Measurements from ENCODE around the gene MDFIC. TPM values are rescaled to one million over a fixed set of nuclear protein-coding genes. Genes with fewer than 3 reads are reported as not detected.
A peak's percentile ranks its signal among the peaks of the same experiment; 100 is the strongest.

MDFIC gene
- total and polyA plus RNA-seq, 3 experiments from 2014 or later = 125 to 135 (median 131) TPM

DNA sequence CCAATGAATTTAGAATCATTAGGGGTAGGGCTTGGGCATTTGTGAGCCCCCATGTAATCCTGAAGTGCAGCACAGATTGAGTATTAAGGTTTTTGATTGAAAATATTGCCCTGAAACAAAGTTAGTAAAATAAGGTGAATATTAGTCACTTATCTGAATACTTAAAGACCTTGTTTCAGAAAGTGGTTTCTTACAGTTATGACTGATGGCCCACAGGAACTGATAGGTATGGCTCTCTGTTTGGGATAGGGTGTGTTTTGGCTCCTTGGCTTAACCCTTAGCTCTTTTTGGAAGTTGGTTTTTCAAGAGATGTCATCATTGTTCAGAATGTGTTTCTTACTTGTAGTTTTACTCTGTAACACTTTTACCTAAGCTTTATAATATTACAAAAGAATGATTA is 34.8 kb downstream of the MDFIC start:
- POLR2A ChIA-PET = interaction anchor here (1.4 kb wide), 1 partner anchor 33 kb away, joined by 3 read pairs; no protein-coding TSS in a partner anchor
- H3K27ac ChIP-seq (ENCODE audit: low read depth, low read length) = no peak overlapping the region

DNA sequence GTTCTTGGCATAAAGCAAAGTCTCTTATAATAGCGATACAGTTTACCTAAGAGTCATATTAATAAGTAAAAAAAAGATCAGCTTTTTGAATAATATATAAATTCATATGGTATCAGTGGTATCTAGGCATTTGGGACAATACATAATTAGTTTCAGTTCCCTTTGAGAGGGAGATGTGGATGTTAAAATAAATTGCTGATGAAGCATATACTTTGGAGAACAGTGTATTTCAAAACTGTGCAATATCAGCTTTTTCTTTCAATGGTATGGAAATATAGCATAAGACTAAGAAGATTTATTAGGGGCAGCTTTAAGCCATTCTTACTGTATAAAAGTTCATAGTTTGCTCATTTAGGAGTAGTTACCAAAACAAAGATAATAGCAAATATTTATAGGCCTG is 35.5 kb downstream of the MDFIC start:
- H3K36me3 Mint-ChIP-seq = peaks cover 0 to 32% (median 15%) of the 10 kb centered on the region in 3 donors
- H3K36me3 ChIP-seq (ENCODE audit: insufficient read depth, low read length) = no peaks in the 10 kb centered on the region
- H3K4me1 Mint-ChIP-seq = peaks cover 71 to 89% (median 87%) of the 10 kb centered on the region in 3 donors
- ChIA-PET CTCF (no interaction called here), POLR2A (interaction anchor here (1.4 kb wide), 1 partner anchor 34 kb away, joined by 3 read pairs; no protein-coding TSS in a partner anchor)
- H3K4me1 ChIP-seq (ENCODE audit: insufficient read depth, low read length) = peaks cover 26% of the 10 kb centered on the region
- peak overlapping the region in 1 of 8 donors; percentile 35 for H3K27ac Mint-ChIP-seq
- H3K4me3 Mint-ChIP-seq = no peak overlapping the region
- DNase-seq = no peak
- no peaks in the 10 kb centered on the region for H3K27me3 Mint-ChIP-seq
- no peaks in the 10 kb centered on the region for H3K9me3 Mint-ChIP-seq
- H3K4me3 ChIP-seq (ENCODE audit: low read length) = no peak overlapping the region
- no peaks in the 10 kb centered on the region for H3K9me3 ChIP-seq (ENCODE audit: low read length)
- no peaks in the 10 kb centered on the region for H3K27me3 ChIP-seq (ENCODE audit: insufficient read depth, low read length, poor library complexity, severe bottlenecking)
- H3K27ac ChIP-seq (ENCODE audit: low read depth, low read length) = no peak overlapping the region

More for the DNA sequence above, 34.8 kb downstream of the MDFIC start:
- Mint-ChIP-seq H3K4me1 (peaks cover 70 to 86% (median 84%) of the 10 kb centered on the region in 3 donors), H3K9me3 (no peaks in the 10 kb centered on the region), H3K27ac (peak overlapping the region in 4 of 8 donors; percentile 54 to 72 (median 56)), H3K36me3 (peaks cover 0 to 30% (median 15%) of the 10 kb centered on the region in 3 donors), H3K4me3 (no peak overlapping the region), H3K27me3 (no peaks in the 10 kb centered on the region)
- Histone ChIP-seq H3K27me3 (ENCODE audit: insufficient read depth, low read length, poor library complexity, severe bottlenecking) (no peaks in the 10 kb centered on the region), H3K4me3 (ENCODE audit: low read length) (no peak overlapping the region), H3K4me1 (ENCODE audit: insufficient read depth, low read length) (peaks cover 19% of the 10 kb centered on the region), H3K9me3 (ENCODE audit: low read length) (no peaks in the 10 kb centered on the region), H3K36me3 (ENCODE audit: insufficient read depth, low read length) (no peaks in the 10 kb centered on the region)
- CTCF ChIA-PET = no interaction called here
- DNase-seq = no peak

DNA sequence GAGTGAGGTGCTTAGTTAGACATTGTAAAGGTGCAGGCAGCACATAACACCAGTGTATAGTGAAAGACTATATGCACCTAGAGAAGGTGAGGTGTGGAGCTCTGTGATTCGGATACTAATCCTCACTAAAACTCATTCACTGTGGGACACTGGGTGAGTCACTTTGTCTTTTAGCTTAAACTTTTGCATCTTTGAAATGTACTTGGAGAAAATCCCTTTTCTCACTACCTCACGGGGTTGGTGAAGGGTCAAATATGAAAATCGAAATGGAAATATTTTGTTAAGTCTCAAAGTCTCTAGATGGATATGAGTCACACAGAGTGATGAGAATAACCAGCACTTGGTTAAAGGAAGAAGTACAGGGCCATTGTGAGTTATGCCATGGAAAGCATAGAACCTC is 38.0 kb downstream of the MDFIC start:
- H3K36me3 ChIP-seq (ENCODE audit: insufficient read depth, low read length) = no peaks in the 10 kb centered on the region
- H3K4me1 Mint-ChIP-seq = peaks cover 73 to 94% (median 92%) of the 10 kb centered on the region in 3 donors
- no peaks in the 10 kb centered on the region for H3K9me3 ChIP-seq (ENCODE audit: low read length)
- H3K27me3 Mint-ChIP-seq = no peaks in the 10 kb centered on the region
- no peak overlapping the region for H3K27ac ChIP-seq (ENCODE audit: low read depth, low read length)
- ChIA-PET CTCF (no interaction called here), POLR2A (no interaction called here)
- H3K36me3 Mint-ChIP-seq = peaks cover 0 to 29% (median 14%) of the 10 kb centered on the region in 3 donors
- no peak for DNase-seq
- peaks cover 37% of the 10 kb centered on the region for H3K4me1 ChIP-seq (ENCODE audit: insufficient read depth, low read length)
- H3K27ac Mint-ChIP-seq = peak overlapping the region in 6 of 8 donors; percentile 17 to 74 (median 34)
- no peaks in the 10 kb centered on the region for H3K9me3 Mint-ChIP-seq
- peak overlapping the region in 2 of 7 donors; percentile 23 to 37 for H3K4me3 Mint-ChIP-seq
- H3K4me3 ChIP-seq (ENCODE audit: low read length) = no peak overlapping the region
- no peaks in the 10 kb centered on the region for H3K27me3 ChIP-seq (ENCODE audit: insufficient read depth, low read length, poor library complexity, severe bottlenecking)

DNA sequence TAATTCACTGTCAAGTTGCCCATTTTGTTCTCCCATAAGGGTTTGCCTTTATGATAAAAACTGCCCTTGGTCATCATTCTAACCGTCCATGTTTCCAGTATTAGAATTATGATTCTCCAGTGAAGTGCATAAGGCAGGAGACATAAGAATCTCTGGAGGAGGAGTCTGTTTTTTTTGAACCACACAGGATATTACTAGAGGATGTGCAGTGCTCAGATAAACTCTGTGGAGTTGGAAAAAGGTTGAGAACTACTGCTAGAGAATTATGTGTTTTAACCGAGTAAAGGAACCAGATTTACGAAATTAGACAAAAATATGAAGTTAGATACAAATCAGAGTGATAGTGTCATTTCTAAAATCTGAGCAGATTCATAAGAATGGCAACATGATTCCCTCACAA is 40.5 kb downstream of the MDFIC start:
- Histone ChIP-seq H3K27ac (ENCODE audit: low read depth, low read length) (no peak overlapping the region), H3K4me1 (ENCODE audit: insufficient read depth, low read length) (peaks cover 41% of the 10 kb centered on the region), H3K4me3 (ENCODE audit: low read length) (no peak overlapping the region), H3K9me3 (ENCODE audit: low read length) (no peaks in the 10 kb centered on the region), H3K36me3 (ENCODE audit: insufficient read depth, low read length) (no peaks in the 10 kb centered on the region), H3K27me3 (ENCODE audit: insufficient read depth, low read length, poor library complexity, severe bottlenecking) (no peaks in the 10 kb centered on the region)
- H3K36me3 Mint-ChIP-seq = peaks cover 0 to 29% (median 15%) of the 10 kb centered on the region in 3 donors
- H3K27me3 Mint-ChIP-seq = no peaks in the 10 kb centered on the region
- ChIA-PET POLR2A (no interaction called here), CTCF (no interaction called here)
- peak overlapping the region in 4 of 7 donors; percentile 4 to 45 (median 16) for H3K4me3 Mint-ChIP-seq
- peaks cover 74 to 95% (median 92%) of the 10 kb centered on the region in 3 donors for H3K4me1 Mint-ChIP-seq
- no peaks in the 10 kb centered on the region for H3K9me3 Mint-ChIP-seq
- H3K27ac Mint-ChIP-seq = peak overlapping the region in 3 of 8 donors; percentile 22 to 51 (median 46)
- DNase-seq = no peak

DNA sequence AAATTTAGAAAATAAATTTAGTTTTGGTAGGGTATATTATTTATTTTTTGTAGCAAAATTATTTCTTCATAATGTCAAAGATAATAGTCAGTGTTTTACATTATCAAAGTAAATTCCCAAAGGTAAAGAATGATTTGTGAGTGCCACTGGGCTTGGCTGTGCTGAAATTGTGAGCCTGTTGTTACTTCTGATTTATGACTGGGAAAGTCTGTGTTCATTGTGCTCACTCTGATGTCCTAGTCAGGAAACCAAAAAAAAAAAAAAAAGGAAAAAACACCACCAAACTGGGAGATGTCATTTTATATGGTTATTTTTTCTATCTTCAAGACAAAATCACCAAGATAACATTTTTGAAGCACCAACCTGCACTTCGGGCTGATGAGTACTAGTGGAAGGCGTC is 44.3 kb downstream of the MDFIC start:
- Mint-ChIP-seq H3K27me3 (no peaks in the 10 kb centered on the region), H3K36me3 (peaks cover 0 to 23% (median 12%) of the 10 kb centered on the region in 3 donors), H3K4me3 (peak overlapping the region in 1 of 7 donors; percentile 6), H3K9me3 (no peaks in the 10 kb centered on the region), H3K4me1 (peaks cover 79 to 97% (median 95%) of the 10 kb centered on the region in 3 donors), H3K27ac (peak overlapping the region in 3 of 8 donors; percentile 4 to 82 (median 66))
- no peak overlapping the region for H3K4me3 ChIP-seq (ENCODE audit: low read length)
- CTCF ChIA-PET = no interaction called here
- no peak overlapping the region for H3K27ac ChIP-seq (ENCODE audit: low read depth, low read length)
- DNase-seq = no peak
- no peaks in the 10 kb centered on the region for H3K36me3 ChIP-seq (ENCODE audit: insufficient read depth, low read length)
- peaks cover 60% of the 10 kb centered on the region for H3K4me1 ChIP-seq (ENCODE audit: insufficient read depth, low read length)
- H3K27me3 ChIP-seq (ENCODE audit: insufficient read depth, low read length, poor library complexity, severe bottlenecking) = no peaks in the 10 kb centered on the region
- POLR2A ChIA-PET = no interaction called here
- H3K9me3 ChIP-seq (ENCODE audit: low read length) = no peaks in the 10 kb centered on the region

DNA sequence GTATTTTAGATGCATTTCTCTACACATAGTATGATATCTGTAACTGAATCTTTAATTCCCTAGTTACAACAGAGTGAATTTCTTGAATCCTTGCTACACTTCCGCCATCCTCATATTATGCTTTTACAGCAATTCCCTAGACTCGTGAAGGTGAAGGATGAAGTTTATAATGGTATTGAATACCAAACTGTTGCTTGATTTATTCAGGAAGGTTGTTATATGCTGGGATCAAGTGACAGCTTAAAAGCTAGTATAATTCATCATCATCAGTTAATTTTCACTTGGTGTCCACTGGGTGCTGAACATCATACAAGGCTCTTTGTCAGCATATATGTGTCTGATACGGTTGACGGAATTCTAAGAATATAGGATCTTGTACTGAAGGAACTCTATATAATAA is 47.2 kb downstream of the MDFIC start:
- ChIA-PET CTCF (no interaction called here), POLR2A (no interaction called here)
- Mint-ChIP-seq H3K36me3 (peaks cover 0 to 19% (median 10%) of the 10 kb centered on the region in 3 donors), H3K4me1 (peaks cover 84 to 97% (median 96%) of the 10 kb centered on the region in 3 donors), H3K27me3 (no peaks in the 10 kb centered on the region), H3K4me3 (no peak overlapping the region), H3K9me3 (no peaks in the 10 kb centered on the region), H3K27ac (peak overlapping the region in 1 of 8 donors; percentile 7)
- H3K27me3 ChIP-seq (ENCODE audit: insufficient read depth, low read length, poor library complexity, severe bottlenecking) = no peaks in the 10 kb centered on the region
- H3K4me3 ChIP-seq (ENCODE audit: low read length) = no peak overlapping the region
- H3K4me1 ChIP-seq (ENCODE audit: insufficient read depth, low read length) = peaks cover 59% of the 10 kb centered on the region
- no peak overlapping the region for H3K27ac ChIP-seq (ENCODE audit: low read depth, low read length)
- no peak for DNase-seq
- H3K36me3 ChIP-seq (ENCODE audit: insufficient read depth, low read length) = no peaks in the 10 kb centered on the region
- no peaks in the 10 kb centered on the region for H3K9me3 ChIP-seq (ENCODE audit: low read length)

DNA sequence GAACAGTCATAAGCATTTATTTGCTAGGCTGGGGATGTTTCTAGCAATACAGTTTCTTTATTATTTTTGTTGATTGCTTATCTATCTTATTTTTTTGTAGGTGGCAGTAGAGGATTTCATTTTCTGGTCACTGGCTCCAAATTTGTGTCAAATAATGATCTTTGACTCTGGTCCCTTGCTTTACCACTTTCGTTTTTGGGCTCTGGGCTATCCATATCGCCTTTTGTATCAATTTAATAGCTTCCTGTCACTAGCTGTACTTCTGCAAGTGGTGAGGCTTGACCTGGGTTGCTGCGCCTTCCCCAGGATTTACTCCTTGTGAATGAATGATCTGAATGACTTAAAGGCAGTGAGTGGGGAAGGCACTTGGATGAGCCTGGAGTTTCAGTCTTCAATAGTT is 48.4 kb downstream of the MDFIC start:
- no peak overlapping the region for H3K4me3 ChIP-seq (ENCODE audit: low read length)
- peaks cover 63% of the 10 kb centered on the region for H3K4me1 ChIP-seq (ENCODE audit: insufficient read depth, low read length)
- H3K27me3 ChIP-seq (ENCODE audit: insufficient read depth, low read length, poor library complexity, severe bottlenecking) = no peaks in the 10 kb centered on the region
- ChIA-PET CTCF (interaction anchor here (1.1 to 1.2 kb wide), 2 partner anchors 23 to 247 kb away, joined by 3 to 4 read pairs; no protein-coding TSS in a partner anchor), POLR2A (no interaction called here)
- H3K4me1 Mint-ChIP-seq = peaks cover 87 to 100% (median 98%) of the 10 kb centered on the region in 3 donors
- peak overlapping the region; percentile 3 to 85 (median 67) for H3K4me3 Mint-ChIP-seq
- no peaks in the 10 kb centered on the region for H3K9me3 Mint-ChIP-seq
- peak overlapping the region in 7 of 8 donors; percentile 4 to 81 (median 65) for H3K27ac Mint-ChIP-seq
- no peak for DNase-seq
- no peaks in the 10 kb centered on the region for H3K36me3 ChIP-seq (ENCODE audit: insufficient read depth, low read length)
- H3K27me3 Mint-ChIP-seq = no peaks in the 10 kb centered on the region
- peaks cover 0 to 14% (median 7%) of the 10 kb centered on the region in 3 donors for H3K36me3 Mint-ChIP-seq
- H3K27ac ChIP-seq (ENCODE audit: low read depth, low read length) = no peak overlapping the region
- no peaks in the 10 kb centered on the region for H3K9me3 ChIP-seq (ENCODE audit: low read length)

DNA sequence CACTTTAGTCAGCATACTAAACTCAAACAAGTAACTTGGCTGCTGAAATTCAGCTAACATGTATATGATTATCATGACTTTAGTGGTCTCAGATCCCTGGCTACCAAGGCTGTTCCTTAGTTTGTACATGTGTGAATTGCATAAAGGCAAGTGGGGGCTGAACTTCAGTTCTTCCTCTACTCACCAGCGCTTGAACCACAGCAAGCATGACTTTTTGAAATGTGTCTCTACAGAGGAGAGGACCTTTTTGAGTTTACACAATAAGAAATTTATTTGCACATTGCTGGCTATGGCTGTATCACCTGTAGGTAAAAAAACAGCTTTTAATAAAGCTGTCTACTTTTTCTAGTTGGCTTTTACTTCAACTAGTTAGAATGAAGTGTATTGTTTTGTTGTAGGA is 48.8 kb downstream of the MDFIC start:
- H3K27ac Mint-ChIP-seq = peak overlapping the region in 7 of 8 donors; percentile 37 to 81 (median 74)
- Histone ChIP-seq H3K9me3 (ENCODE audit: low read length) (no peaks in the 10 kb centered on the region), H3K27me3 (ENCODE audit: insufficient read depth, low read length, poor library complexity, severe bottlenecking) (no peaks in the 10 kb centered on the region), H3K27ac (ENCODE audit: low read depth, low read length) (no peak overlapping the region), H3K4me3 (ENCODE audit: low read length) (no peak overlapping the region), H3K36me3 (ENCODE audit: insufficient read depth, low read length) (no peaks in the 10 kb centered on the region), H3K4me1 (ENCODE audit: insufficient read depth, low read length) (peaks cover 61% of the 10 kb centered on the region)
- no peak for DNase-seq
- peaks cover 85 to 100% (median 98%) of the 10 kb centered on the region in 3 donors for H3K4me1 Mint-ChIP-seq
- H3K4me3 Mint-ChIP-seq = peak overlapping the region; percentile 3 to 85 (median 67)
- no peaks in the 10 kb centered on the region for H3K9me3 Mint-ChIP-seq
- peaks cover 0 to 11% (median 6%) of the 10 kb centered on the region in 3 donors for H3K36me3 Mint-ChIP-seq
- H3K27me3 Mint-ChIP-seq = no peaks in the 10 kb centered on the region
- POLR2A ChIA-PET = no interaction called here
- CTCF ChIA-PET = interaction anchor here (1.1 to 1.2 kb wide), 2 partner anchors 24 to 247 kb away, joined by 3 to 4 read pairs; no protein-coding TSS in a partner anchor

Measured in CD8-positive, alpha-beta memory T cell (primary cell).